GM19468 (cell line): Measurements from ENCODE around the gene COL4A1.

Source experiments
- ATAC-seq: cut with Tn5 transposase; IDR thresholded peaks from one replicate; pipeline ENCODE4 v1.9.1; 2021; ENCODE audit warnings: mild to moderate bottlenecking, moderate library complexity, moderate number of reproducible peaks; ENCODE audit not compliant: unreplicated experiment; ENCODE audit errors: extremely low read depth

Gene COL4A1

DNA sequence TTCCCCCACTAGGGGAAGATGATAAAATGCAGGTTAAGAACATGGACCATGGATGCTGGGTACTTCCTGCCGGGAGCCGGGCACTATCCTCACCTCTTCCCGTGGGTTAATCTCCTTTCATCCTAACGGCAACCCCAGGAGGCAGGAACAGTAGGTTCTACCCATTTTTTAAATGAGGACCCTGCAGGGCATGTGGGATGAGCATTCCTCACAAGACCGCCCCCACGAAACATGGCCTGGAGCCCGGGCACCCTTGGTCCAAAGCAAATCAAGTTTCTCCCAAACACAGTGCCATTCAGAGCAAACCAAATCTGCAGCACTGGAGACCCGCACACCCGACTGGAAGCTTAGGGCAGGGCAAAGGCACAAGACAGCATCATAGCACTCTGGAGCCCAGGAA lies 35.5 kb upstream of the COL4A1 start:
- no peak for ATAC-seq

DNA sequence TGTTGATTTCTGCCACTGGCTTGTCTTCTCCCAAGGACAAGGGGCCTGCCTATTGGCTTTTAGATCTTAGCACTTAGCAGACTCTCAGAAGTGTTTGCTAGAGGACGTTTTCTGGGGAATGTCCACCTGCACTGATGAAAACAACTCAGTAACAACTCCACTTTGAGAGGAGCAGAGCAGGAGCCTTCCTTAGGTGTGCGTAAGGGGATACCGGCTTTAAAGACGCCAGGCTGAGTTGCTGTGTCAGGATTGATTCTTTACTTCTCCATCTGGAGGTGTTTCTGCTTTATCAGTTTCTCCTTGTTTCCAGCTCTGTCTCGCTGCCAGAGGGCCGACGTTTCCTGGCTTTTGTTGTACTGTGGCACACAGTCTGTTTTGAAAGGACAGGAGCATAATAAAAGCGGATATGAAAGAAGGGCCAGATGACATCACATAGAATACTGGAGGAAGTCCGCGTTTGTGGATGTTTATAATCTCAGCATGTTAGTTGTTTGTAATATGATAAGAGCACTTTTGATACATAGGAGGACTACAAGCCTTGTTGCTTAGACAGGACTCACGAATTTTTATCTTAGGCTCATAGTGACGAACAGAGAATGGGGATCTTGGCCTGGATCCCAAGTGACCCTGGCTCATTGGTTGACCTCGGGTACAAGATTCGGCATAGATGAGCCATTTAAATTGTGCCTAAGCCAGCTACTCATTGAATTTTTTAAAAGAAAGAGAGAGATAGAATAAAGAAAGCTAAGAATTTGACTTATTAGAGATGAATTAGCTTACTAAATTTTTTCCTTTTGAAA lies 34.7 kb upstream of the COL4A1 start:
- ATAC-seq: no peak

- no peak for ATAC-seq
Measured at GRCh38 chr13:110340812-110341444, 34.0 kb upstream of the COL4A1 start.

GRCh38 chr13:110339975-110340550 lies 33.1 kb upstream of the COL4A1 start:
- ATAC-seq: no peak

GRCh38 chr13:110339263-110339662 lies 32.3 kb upstream of the COL4A1 start:
- no peak for ATAC-seq

GRCh38 chr13:110338441-110339101 lies 31.6 kb upstream of the COL4A1 start:
- ATAC-seq: no peak

- ATAC-seq: no peak
Measured at GRCh38 chr13:110337247-110337646, 30.3 kb upstream of the COL4A1 start.

DNA sequence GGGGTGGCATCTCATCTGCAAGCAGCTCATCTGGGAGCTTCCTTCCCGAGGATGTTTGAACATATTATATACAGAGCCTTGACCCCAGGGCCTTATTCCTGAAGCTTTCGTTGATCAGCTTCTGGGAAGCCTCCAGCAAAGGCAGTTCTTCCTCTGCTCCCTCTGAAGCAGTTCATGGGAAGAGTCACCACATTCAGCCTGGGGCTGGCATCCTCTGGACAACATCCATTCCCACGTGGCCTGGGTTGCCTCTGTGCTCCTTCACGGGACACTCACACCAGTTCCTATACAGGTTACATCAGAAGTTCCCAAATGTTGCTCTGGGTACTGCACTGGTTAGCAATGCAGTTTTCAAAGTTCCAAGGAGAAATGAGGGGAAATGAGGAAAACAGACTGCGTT lies 29.7 kb upstream of the COL4A1 start:
- ATAC-seq: no peak

DNA sequence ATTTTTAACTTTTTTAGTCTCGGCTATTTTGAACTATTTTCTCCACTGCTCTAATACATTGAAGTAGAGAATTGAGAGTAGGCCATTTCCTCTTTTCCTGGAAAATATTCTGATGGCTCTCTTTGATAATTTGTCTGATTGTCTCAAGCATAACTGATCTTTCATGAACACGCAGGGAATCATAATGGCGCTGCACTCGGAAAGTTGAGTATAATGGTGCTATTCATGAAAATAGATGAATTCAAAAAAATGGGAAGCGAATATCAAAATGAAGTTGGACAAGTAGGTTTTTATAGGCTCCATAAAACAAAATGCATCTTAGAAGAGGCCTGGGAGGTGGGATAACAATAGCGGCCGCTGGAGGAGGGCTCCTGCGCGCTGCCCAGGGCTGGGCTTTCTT lies 29.2 kb upstream of the COL4A1 start:
- no peak for ATAC-seq

DNA sequence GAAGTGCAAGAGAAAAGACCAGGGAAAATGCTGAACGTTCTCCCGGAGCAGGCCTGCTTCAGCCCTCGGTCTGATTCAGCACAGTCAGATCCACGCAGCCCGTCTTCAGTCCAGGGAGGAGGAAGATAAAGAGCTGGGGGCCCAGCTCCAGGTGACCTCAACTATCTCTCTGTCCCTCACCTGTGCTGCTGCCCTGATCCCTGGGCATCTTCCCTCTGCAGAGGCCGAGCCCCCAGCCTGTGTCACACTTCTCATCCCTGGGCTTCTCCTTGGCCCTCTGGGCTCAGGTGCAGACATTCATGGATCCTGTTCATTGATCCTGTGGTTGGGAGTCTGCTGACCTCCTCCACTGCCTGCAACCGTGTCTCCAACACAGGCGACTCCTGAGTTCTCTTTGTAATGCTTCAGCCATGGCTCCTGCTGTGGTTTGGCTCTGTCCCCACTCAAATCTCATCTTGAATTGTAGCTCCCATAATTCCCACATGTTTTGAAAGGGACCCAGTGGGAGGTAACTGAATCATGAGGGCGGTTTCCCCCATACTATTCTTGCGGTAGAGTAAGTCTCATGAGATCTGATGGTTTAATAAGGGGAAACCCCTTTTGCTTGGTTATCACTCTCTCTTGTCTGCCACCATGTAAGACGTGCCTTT lies 28.0 kb upstream of the COL4A1 start:
- ATAC-seq: no peak

GRCh38 chr13:110334256-110334655 lies 27.3 kb upstream of the COL4A1 start:
- no peak for ATAC-seq

DNA sequence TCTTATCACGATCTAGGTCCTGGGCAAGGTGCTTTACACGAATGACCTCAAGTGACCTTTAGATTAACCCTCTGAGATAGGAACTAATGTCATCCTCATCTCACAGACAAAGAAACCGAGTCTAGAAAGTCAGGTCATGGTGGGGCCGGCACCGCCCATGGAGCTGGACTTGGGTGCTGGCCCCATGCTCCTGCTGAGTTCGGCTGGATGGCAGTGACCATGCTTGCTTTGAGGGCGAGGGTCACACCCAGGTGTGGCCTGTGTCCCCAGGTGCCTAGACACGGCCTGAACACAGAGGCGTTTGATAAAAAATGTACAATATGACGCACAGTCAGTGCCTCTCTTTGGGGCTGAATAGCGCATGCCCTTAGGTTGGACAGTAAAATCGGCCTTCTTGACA lies 26.9 kb upstream of the COL4A1 start:
- ATAC-seq: no peak

DNA sequence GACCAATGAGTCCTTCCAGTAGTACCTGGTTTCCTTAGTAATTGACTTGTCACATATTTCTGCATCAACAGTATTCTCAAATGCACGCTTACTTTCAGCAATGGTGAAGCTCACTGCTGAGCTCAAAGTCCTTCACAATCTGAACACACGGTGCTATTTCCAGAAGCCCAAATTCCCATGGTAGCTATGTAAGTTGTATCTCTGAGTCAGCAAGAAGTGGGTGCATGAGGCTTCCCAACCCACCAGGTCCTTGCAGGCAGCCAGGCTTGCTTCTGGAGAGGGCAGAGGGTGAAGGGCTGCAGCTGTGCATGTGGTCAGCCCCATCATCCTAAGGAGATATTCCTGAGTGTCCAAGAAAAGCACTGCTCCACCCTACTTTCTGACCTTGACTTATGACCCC lies 25.8 kb upstream of the COL4A1 start:
- ATAC-seq: no peak

DNA sequence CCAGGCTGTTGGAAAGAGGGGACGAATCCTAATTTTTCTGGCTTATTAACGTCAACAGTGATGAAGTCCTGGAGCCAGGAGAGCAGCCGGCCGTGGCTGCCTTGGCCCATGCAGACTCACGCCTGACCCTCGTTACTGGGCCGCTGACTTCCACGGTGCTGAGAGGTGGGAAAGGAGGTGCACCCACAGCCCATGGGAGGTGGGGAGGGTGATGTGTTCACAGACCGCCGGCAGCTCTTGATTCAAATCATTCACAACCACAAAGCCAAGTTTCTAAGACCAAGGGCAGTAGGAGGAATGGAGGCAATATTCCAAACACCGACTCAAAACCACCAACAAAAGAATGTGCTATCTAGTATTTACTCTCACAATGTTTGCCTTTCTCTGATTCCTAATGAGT lies 24.4 kb upstream of the COL4A1 start:
- no peak for ATAC-seq

- ATAC-seq: no peak
Measured at GRCh38 chr13:110330491-110331011, 23.6 kb upstream of the COL4A1 start.

DNA sequence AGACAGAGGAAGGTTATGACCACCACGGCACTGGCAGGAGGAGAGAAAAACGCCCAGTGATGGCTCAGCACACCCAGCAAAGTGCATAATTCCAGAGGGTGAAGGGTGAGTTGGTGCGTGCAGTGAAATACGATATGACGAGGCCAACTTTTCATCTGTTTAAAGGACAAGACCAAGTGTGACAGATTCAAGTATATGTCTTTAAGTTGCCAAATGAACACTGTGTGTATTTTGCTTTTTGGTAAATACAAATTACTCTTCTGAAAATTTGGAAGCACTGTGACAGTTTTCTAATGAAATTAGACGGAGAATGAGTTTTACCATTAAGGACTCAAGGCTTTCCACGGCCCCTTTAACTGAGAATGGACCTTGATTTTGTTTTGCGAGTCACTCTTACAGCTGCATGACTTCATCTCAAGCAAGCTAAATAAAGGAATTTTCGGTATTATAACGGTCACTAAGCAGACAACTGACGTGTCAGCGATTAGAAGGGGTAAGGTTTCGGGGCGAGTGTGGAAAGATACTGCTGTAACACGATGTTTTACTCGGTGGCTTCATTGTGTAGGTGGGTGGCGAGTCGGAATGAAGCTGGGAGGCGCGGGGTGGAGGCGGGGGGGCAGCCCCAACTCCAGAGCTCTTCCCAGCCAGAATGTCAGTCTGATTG lies 23.0 kb upstream of the COL4A1 start:
- no peak for ATAC-seq

GRCh38 chr13:110329258-110329657 lies 22.3 kb upstream of the COL4A1 start:
- no peak for ATAC-seq

DNA sequence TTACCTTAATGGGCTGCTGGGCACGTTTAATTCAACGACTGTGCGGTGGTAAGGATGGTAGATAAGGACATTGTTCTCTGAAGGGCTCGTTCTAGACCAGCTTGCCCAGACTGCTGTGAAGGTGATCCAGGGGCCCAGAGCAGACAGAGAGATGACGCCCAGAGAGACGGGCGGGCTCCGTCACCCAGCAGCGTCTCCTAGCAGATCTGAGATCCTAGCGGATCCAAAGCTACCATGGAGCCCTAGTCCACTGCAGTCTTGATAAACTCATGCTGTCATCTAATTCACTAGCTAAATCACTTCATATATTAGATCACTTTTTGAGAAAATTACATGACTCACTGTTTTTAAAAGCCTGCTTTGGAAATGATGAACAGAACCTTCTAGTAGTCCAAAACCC lies 21.6 kb upstream of the COL4A1 start:
- no peak for ATAC-seq

DNA sequence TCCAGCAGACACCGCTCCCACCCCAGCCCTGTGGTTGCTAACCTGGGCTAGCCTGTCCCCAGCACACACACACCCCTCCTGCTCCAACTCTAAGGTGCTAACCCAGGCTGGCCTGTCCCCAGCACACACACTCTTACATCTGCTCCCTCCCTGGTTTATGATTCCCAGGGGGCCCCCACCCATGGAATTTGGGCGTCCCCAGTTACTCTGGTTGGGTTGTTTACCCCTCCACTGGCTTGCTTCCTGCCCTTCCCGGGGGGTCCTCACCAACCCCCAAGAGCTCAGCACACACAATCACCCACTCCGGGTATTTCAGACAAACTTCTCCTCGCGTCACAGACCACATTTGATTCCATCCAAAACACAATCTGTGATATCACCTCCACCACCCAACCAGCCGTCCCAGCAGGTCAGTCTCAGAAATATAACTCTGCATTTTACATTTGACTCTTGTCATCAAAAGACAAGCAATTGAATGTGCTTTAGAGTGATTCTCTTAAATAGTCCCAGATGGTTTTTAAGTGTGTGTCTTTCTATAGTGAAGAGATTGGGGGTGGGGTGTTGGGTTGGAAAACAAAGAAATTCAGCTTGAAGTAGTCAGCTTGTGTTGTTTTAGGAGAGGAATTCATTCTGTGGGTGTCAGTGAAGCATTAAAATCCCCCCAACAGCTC lies 20.2 kb upstream of the COL4A1 start:
- ATAC-seq: no peak
